Glomerular visceral epithelial cell (primary cell): ENCODE measurements around the gene TMEM108.

Experiments
- DNase-seq: peaks from one replicate; pipeline ENCODE4 v3.0.0-alpha.2; 2016; ENCODE audit errors: extremely low spot score

TMEM108 gene

DNA sequence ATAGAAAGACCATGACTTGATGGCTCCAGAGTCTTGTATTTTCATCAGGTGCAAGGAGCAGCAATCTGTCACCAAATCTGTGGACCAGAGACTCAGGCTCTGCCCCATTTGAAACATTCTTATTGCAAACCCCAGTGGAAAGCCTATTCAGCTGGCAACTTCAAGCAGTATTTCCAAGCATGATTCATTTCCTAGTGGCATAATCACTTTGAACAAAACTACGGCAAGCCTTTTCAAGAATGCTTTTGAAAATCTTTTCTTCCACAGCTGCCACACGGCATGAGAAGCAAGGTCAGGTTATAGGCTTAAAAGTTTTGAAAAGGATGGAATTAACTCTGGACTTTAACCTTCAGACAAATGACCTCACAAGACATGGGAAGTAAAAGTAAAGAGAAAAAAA, 239.6 kb downstream of the TMEM108 start:
- DNase-seq, result no peak

DNA sequence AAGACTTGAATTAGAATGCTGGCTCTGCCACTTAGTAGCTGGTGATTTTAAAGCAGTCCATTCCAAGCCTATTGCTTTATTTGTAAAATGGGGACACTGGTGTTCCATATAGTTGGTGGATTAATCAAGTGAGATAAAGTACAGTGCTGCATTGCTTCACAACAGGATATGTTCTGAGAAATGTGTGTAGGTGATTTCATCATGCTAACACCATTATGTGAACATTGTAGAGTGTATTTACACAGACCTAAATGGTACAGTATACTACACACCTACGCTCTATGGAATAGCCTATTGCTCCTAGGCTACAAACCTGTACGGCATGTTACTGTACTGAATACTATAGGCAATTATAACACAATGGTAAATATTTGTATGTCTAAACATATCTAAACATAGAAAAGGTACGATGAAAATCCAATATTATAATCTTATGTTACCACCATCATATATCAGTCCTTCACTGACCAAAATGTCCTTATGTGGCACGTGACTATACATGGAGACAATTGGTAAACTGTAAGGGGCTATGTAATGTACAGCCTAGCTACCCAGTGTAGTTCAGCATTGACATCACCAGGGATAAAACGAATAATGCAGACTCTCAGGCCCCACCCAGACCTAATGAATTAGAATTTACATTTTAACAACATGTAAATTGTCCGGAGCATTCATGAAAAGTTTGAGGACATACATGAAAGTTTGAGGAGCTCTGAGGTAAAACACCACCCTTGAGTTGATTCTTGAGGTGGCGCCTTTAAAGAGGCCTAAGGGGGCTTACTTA, 240.3 kb downstream of the TMEM108 start:
- DNase-seq, result no peak

DNA sequence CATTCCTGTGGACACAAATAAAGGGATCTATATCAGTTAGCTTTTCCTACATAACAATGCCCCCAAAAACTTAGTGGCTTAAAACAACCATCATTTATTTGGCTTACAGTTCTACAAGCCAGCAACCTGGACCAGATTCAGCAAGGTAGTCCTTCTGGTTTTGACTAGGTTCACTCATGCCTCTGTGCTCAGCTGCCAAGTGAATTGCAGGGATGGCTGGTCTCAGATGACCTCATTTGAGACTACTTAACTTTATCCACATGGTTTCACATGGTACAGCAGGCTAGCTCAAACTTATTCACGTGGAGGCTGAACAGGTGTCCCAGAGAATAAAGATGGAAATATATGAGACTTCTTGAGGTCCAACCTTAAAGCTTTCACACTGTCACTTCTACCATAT, 242.4 kb downstream of the TMEM108 start:
- peak; percentile 30 for DNase-seq

- DNase-seq, result no peak
Observed at GRCh38 chr3:133282236-133282635, 244.0 kb downstream of the TMEM108 start.

- no peak for DNase-seq
Observed at GRCh38 chr3:133283958-133284807, 246.0 kb downstream of the TMEM108 start.

GRCh38 chr3:133289322-133289721, 251.1 kb downstream of the TMEM108 start:
- DNase-seq, result no peak

GRCh38 chr3:133292296-133292695, 254.1 kb downstream of the TMEM108 start:
- DNase-seq, result no peak

GRCh38 chr3:133293397-133294110, 255.4 kb downstream of the TMEM108 start:
- no peak for DNase-seq

- DNase-seq, result no peak
Observed at GRCh38 chr3:133294253-133294652, 256.1 kb downstream of the TMEM108 start.

DNA sequence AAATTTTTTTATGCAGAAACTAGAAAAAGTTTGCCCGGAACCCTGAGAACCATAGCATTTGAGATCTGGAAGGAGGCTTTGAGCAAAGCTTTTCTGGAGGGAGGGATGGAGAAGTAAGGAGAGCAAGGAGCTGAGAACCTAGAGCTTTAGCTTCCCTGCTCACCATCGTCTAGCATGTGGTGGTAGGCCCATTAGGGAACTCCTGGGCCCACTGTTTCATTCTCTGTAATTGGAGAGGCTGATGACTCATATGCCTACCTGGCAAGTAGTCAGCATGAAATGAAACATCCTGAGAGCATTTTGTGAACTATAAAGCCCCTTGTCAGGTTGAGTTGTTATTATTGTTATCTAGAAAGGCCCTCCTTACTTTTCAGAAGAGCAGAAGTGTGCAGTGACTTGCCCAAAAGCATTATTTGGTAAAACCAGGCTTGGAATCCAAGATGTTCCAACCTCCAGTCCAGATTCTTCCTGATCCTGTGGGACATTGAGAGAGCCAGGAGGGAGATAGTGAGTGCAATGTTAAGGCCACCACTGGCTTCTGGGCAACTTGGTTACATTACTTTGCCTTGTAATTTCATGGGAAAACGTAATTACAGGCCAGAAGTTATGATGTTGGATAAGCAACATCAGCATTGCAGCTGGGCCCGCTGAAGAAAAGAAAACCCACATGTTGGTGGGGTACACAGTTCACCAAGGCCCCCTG, 257.2 kb downstream of the TMEM108 start:
- peak; percentile 40 for DNase-seq

- no peak for DNase-seq
Observed at GRCh38 chr3:133295944-133296917, 258.0 kb downstream of the TMEM108 start.

GRCh38 chr3:133296981-133297380, 258.8 kb downstream of the TMEM108 start:
- DNase-seq, result no peak

DNA sequence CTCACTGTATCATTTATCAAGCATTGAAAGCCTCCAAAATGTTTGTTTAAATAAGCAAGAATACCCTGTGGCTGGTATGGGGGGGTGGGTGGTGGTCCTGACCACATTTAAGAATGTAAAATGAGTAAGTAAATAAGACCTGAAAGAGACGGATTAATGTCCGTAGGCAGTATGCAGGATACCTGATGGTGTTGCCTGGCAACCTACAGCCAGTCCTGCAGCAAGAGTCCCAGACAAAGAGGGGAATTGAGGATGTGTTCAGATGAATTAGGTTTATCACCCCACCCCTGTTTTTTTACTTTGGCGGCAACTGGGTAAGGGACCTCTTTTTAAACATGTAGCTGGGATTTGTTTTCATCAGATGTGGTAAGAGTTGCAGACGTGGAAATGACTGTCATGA, 261.9 kb downstream of the TMEM108 start:
- DNase-seq, result no peak

- peak; percentile 81 for DNase-seq
Observed at GRCh38 chr3:133301194-133301593, 263.0 kb downstream of the TMEM108 start.

DNA sequence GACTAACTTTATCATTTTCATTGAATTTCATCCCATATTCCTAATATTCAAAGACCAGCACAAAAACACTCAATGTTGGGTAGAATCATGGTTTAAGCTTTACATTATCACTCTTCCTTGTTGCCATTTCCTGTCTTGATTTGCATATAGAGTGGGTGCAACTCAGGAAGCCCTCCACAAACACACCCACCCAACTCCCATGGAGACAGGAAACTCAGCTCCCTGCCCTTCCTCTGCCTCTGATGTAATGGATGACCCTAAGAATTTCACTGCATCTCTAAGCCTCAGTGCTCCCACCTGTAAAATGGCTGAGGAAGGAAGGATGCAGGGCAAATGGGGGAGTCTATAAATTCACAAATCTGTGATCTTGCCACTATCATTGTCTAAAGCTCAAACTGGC, 263.5 kb downstream of the TMEM108 start:
- DNase-seq, result peak; percentile 39

- DNase-seq, result no peak
Observed at GRCh38 chr3:133303430-133303829, 265.2 kb downstream of the TMEM108 start.

DNA sequence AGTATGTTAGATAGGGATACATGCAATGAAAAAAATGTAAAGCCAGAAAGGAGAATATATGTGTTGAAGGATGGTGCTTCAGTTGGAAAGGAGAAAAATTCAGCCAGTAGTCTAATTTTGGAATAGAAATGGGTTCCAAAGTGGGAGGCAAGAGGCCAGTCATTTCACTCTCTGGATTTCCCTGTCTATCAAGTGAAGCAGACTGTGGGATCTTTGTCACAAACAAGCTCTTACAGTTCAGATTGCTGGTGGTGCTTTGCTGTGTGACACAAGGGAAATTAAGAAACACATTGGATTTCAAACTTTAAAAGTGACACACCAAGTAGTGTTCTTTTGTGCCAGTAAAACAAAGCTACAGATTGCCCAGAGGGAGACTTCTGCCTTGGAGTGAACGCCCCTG, 279.7 kb downstream of the TMEM108 start:
- no peak for DNase-seq

DNA sequence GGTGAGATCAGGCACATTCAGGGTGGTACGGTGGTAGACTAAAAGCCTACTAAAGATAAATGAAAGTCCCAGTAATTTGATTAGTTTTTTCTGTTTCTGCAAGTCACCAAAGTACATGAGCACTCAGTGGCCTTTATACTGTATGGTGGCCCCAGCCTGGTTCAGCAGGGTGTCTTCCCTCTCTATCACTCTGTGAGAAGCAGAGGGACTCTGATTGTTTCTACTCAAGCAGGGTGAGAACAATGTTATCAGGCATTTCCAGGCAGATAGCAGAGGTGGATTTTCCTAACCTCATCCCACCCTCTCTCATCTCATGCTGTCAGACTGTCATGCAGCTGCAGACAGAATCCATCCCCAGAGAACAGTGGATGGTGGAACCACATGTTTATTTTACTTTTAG, 290.2 kb downstream of the TMEM108 start:
- no peak for DNase-seq

DNA sequence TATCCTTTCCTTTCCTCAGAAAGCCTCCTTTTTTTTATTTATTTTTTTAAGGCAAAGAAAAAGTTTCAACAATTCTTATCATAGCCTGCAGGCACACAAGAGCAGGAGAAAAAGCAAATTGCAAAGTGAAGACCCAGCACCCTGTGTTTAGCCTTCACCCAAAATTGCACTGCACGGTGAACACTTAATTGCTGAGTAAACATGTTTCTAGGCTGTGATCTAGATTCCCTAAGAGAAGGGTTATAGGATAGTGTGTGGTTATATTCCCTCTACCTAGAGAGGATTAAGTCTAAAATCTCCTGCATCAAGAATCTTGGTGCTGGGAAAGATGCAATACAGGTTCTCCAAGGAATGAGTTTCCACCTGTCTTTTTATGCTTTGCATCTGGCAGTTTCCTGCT, 291.4 kb downstream of the TMEM108 start:
- no peak for DNase-seq

GRCh38 chr3:133330065-133330464, 291.9 kb downstream of the TMEM108 start:
- no peak for DNase-seq

- DNase-seq, result no peak
Observed at GRCh38 chr3:133330522-133330921, 292.3 kb downstream of the TMEM108 start.
